ENCODE measurements around the gene NETO2.

Gene NETO2

GRCh38 chr16:47047524-47048203 is 96.1 kb downstream of the NETO2 start:
- DNase-seq (ENCODE audit: low read depth in 2 of 2, low spot score in 1 of 2) = no peak

GRCh38 chr16:47046726-47047523 is 96.8 kb downstream of the NETO2 start:
- DNase-seq (ENCODE audit: low read depth in 2 of 2, low spot score in 1 of 2) = no peak

GRCh38 chr16:47045459-47045858 is 98.3 kb downstream of the NETO2 start:
- DNase-seq (ENCODE audit: low read depth in 2 of 2, low spot score in 1 of 2) = no peak

- DNase-seq (ENCODE audit: low read depth in 2 of 2, low spot score in 1 of 2) = no peak
Observed at GRCh38 chr16:47045023-47045422, 98.7 kb downstream of the NETO2 start.

DNA sequence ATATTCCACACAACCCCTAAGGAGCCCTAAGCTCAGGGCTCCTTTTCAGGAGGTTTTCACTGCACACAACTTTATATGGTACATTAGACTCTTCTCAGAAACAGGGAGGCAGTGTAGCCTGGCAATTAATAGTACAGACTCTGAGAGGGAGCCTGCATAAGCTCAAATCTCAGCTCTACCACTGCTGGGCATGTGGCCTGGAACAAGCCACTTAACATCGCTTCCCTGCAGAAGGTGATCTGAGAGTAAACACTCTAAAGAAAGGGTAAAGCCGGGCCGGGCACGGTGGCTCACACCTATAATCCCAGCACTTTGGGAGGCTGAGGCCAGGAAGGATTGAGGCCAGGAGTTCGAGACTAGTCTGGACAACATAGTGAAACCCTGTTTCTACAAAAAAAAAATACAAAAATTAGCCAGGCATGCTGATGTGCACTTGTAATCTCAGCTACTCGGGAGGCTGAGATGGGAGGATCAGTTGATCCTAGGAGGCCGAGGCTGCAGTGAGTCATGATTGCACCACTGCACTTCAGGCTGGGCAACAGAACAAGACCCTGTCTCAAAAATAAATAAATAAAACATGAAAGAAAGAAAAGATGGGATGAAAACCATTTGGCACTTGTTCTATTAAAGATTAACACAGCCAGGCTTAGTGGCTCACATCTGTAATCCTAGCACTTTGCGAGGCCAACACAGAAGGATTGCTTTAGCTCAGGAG is 99.6 kb downstream of the NETO2 start:
- no peak for DNase-seq (ENCODE audit: low read depth in 2 of 2, low spot score in 1 of 2)

- no peak for DNase-seq (ENCODE audit: low read depth in 2 of 2, low spot score in 1 of 2)
Observed at GRCh38 chr16:47043200-47043599, 100.5 kb downstream of the NETO2 start.

DNA sequence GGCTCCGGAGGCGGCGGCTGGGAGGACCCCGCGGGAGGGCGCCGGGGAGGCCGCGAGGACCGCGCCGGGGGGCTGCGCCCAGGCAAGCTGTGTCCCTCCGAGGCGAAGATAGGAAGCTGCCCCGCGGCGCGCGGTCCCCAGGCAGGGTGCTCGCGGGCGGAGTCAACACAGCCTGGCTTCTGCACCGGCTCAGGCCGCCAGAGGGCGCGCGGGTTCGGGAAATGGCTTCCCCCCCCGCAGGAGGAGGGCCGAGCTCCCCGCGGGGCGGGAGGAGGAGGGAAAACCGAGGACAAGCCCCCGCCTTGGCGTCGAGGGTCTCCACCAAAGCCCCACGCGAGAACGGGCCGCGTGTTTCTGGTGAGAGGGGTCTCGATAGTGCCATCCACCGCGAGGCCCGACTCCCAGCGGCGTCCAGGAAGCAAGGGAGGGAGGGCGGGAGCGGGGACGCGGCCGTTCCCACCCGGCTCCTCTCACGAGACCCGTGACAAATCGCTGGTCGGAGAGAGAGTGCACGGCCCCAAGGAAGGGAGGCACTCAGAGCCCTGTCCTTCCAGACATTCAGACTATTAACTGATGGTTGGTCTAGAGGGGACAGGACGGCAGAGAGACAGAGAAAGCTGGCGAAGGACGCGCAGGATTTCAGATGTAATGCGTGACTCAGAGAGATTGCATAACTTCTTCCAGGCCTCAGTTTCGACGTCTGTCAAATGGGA is 105.8 kb downstream of the NETO2 start:
- peak; percentile 84 to 86 for DNase-seq (ENCODE audit: low read depth in 2 of 2, low spot score in 1 of 2)

DNA sequence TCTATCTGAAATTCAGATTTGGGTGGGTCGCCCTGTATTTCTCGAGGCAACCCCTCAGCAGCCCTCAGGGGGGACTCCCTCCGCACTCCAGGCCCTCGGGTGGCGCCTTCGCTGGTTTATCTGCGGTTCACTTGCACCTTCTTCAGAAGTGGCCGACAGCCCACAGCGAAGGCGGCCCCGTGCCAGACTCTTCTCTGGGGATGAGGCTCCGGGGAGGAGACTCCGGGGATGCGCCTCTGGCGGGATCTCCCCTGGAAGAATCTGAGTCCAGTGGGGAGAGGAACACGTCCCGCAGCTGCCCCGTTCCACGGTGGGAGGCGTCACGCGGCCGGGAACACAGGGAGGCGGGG is 106.4 kb downstream of the NETO2 start:
- peak in 1 of 2 donors; percentile 9 for DNase-seq (ENCODE audit: low read depth in 2 of 2, low spot score in 1 of 2)

DNA sequence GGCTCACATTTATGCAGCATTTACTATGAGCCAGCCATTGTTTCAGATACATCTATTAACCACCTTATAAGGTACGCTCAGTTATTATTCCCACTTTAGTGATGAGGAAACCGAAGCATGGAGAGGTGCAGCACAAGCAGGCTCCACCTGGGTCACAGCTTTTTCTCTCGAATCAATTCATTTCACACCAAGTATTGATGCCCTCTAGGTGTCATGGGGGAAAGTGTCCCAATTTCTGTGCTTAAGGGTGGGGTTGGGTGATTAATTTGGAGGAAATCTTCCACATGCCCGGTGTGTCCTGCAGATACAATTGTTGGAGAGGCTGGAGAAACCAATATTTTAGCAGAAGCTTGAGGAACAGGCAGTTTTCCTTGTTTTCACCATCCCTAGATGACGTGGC is 107.5 kb downstream of the NETO2 start:
- DNase-seq (ENCODE audit: low read depth in 2 of 2, low spot score in 1 of 2) = no peak

- DNase-seq (ENCODE audit: low read depth in 2 of 2, low spot score in 1 of 2) = no peak
Observed at GRCh38 chr16:47035436-47035835, 108.3 kb downstream of the NETO2 start.

- no peak for DNase-seq (ENCODE audit: low read depth in 2 of 2, low spot score in 1 of 2)
Observed at GRCh38 chr16:47034455-47034854, 109.3 kb downstream of the NETO2 start.

DNA sequence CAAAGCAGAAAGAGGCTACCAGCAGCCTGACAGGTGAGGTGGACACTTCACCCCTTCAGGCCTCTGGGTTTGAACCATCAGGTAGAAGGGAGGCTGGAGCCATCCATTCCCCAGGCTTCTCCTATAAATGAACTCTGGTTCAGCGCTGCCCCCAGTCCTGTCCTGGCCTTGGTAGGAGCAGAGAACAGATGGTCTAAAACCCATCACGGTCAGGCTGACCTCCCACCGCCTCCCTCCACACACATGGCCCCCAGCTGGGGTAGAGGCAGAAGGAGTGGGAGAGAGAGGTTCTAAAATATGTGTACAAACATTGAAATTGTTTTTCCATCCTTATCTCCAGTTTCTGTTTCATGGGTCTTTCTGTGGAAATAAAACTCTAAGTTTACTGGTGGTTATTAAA is 110.6 kb downstream of the NETO2 start:
- DNase-seq (ENCODE audit: low read depth in 2 of 2, low spot score in 1 of 2) = no peak

GRCh38 chr16:47029724-47030123 is 114.0 kb downstream of the NETO2 start:
- no peak for DNase-seq (ENCODE audit: low read depth in 2 of 2, low spot score in 1 of 2)

- no peak for DNase-seq (ENCODE audit: low read depth in 2 of 2, low spot score in 1 of 2)
Observed at GRCh38 chr16:47028767-47029377, 114.9 kb downstream of the NETO2 start.

Data from stimulated activated CD8-positive, alpha-beta memory T cell treated with anti-CD3 and anti-CD28 coated beads, Interleukin-4, amount 100 ng/mL, for 1 hour (primary cell).